Astrocyte (in vitro differentiated cells and primary cell): ENCODE results near the gene DGKZ. TPM values are rescaled to one million over a fixed set of nuclear protein-coding genes. Genes with fewer than 3 reads are reported as not detected.

Experiments used
- DNase-seq: peaks from one replicate; pipeline ENCODE4 v3.0.0-alpha.2; 2010; ENCODE audit warnings: low read depth
- FAIRE-seq: peaks from 2 replicates; lab custom pipeline; 2011; peaks lifted over from hg19 to GRCh38; lab: Jason Lieb, UNC
- H2AFZ ChIP-seq: 2 replicates; pipeline ENCODE4 v1.6.0; 2012; ENCODE audit warnings: low read depth, low read length, inconsistent platforms
- H3K27ac ChIP-seq: 2 replicates; pipeline ENCODE4 v1.5.1; 2011; ENCODE audit warnings: low read depth, low read length, inconsistent platforms
- H3K27me3 ChIP-seq: 2 replicates; pipeline ENCODE4 v1.6.0; 2011; ENCODE audit warnings: low read length, inconsistent platforms; ENCODE audit not compliant: insufficient read depth
- H3K36me3 ChIP-seq: 2 replicates; pipeline ENCODE4 v1.5.1; 2011; ENCODE audit warnings: low read length, inconsistent platforms; ENCODE audit not compliant: insufficient read depth
- H3K4me1 ChIP-seq: 2 replicates; pipeline ENCODE4 v1.5.1; 2011; ENCODE audit warnings: low read length, inconsistent platforms; ENCODE audit not compliant: insufficient read depth
- H3K4me2 ChIP-seq: 2 replicates; pipeline ENCODE4 v1.6.0; 2012; ENCODE audit warnings: low read length, inconsistent platforms
- H3K4me3 ChIP-seq: 2 replicates; pipeline ENCODE4 v1.5.1; 2011; ENCODE audit warnings: low read depth, mild to moderate bottlenecking, low read length, inconsistent platforms; ENCODE audit not compliant: insufficient read depth
- H3K79me2 ChIP-seq: 2 replicates; pipeline ENCODE4 v1.6.0; 2012; ENCODE audit warnings: mild to moderate bottlenecking, low read length, inconsistent platforms; ENCODE audit not compliant: insufficient read depth
- H3K9ac ChIP-seq: 2 replicates; pipeline ENCODE4 v1.6.0; 2012; ENCODE audit warnings: mild to moderate bottlenecking, low read length, inconsistent platforms
- H3K9me3 ChIP-seq: 2 replicates; pipeline ENCODE4 v1.5.1; 2012; ENCODE audit warnings: low read depth, mild to moderate bottlenecking, low read length, inconsistent platforms; ENCODE audit not compliant: insufficient read depth
- H4K20me1 ChIP-seq: 2 replicates; pipeline ENCODE4 v1.6.0; 2012; ENCODE audit warnings: low read length, inconsistent platforms; ENCODE audit not compliant: insufficient read depth
- H3K27ac Mint-ChIP-seq: one replicate; pipeline ENCODE4 v1.8.0; 2021; ENCODE audit warnings: mild to moderate bottlenecking, mixed read lengths; ENCODE audit not compliant: unreplicated experiment
- H3K27me3 Mint-ChIP-seq: one replicate; pipeline ENCODE4 v1.8.0; 2021; ENCODE audit warnings: low read depth, mixed read lengths; ENCODE audit not compliant: unreplicated experiment
- H3K36me3 Mint-ChIP-seq: one replicate; pipeline ENCODE4 v1.8.0; 2021; ENCODE audit warnings: low read depth, mixed read lengths; ENCODE audit not compliant: unreplicated experiment
- H3K4me1 Mint-ChIP-seq: one replicate; pipeline ENCODE4 v1.8.0; 2021; ENCODE audit warnings: low read depth, mixed read lengths; ENCODE audit not compliant: unreplicated experiment
- H3K4me3 Mint-ChIP-seq: one replicate; pipeline ENCODE4 v1.8.0; 2021; ENCODE audit warnings: mild to moderate bottlenecking, moderate library complexity, mixed read lengths; ENCODE audit not compliant: unreplicated experiment
- H3K9me3 Mint-ChIP-seq: one replicate; pipeline ENCODE4 v1.8.0; 2021; ENCODE audit warnings: mild to moderate bottlenecking, mixed read lengths; ENCODE audit not compliant: unreplicated experiment
- EZH2 ChIP-seq: IDR thresholded peaks from 2 replicates; pipeline ENCODE4 v1.6.1; 2012; ENCODE audit warnings: mild to moderate bottlenecking, low read length, inconsistent platforms; ENCODE audit not compliant: insufficient read depth
- total RNA-seq: library from RNA; stranded (reverse); gene quantifications from 2 replicates; pipeline ENCODE4 v1.2.1, GENCODE V29; 2021
- TF ChIP-seq, protein P1 (sequence below): IDR thresholded peaks from 2 replicates; pipeline ENCODE4 v1.5.1; 2011; ENCODE audit warnings: low read depth, mild to moderate bottlenecking, inconsistent platforms, low read length, moderate library complexity; ENCODE audit not compliant: insufficient read depth

The DGKZ gene
- total RNA-seq, 1 donor from 2014 or later = 59.3 TPM

DNA sequence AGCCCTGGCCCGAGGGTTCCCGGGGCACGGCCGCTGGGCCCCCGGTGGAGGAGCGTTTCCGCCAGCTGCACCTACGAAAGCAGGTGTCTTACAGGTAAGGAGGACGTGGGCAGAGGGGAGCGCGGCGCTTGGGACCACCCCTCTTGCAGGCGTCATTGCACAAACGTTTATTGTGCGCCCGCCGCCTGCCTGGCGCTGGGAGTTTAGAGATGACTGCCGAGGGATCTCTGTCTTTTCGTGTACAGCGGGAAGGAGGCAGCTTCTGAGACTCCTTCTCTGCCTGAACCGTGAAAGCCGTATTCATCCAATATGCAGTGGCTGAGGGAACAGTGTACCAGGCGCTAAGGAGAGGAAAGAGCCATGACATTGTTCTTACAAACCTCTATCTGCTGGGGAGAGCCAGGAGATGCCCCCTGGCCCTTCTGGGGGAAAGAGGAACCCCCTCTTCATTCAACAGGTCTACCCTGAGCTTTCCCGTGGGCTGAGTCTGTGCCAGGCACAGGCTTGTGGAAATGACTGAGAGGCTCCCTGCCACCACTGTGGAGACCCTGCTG is 13.8 kb upstream of the DGKZ start:
- Histone ChIP-seq H3K79me2 (no peaks in the 10 kb centered on the region), H4K20me1 (no peaks in the 10 kb centered on the region), H2AFZ (peak overlapping the region; percentile 47), H3K4me1 (peaks cover 8% of the 10 kb centered on the region), H3K36me3 (no peaks in the 10 kb centered on the region), H3K4me2 (peak overlapping the region; percentile 78), H3K9ac (no peak overlapping the region), H3K27ac (no peak overlapping the region), H3K9me3 (no peaks in the 10 kb centered on the region), H3K4me3 (peak overlapping the region; percentile 39), H3K27me3 (peaks cover 45% of the 10 kb centered on the region)
- Mint-ChIP-seq H3K27ac (no peak overlapping the region), H3K9me3 (peaks cover 2% of the 10 kb centered on the region), H3K4me3 (peak overlapping the region; percentile 54), H3K27me3 (peaks cover 25% of the 10 kb centered on the region), H3K36me3 (no peaks in the 10 kb centered on the region), H3K4me1 (peaks cover 28% of the 10 kb centered on the region)
- DNase-seq (no peak), FAIRE-seq (no peak)
- TF ChIP-seq EZH2 = no peak
- TF ChIP-seq, protein P1, sequence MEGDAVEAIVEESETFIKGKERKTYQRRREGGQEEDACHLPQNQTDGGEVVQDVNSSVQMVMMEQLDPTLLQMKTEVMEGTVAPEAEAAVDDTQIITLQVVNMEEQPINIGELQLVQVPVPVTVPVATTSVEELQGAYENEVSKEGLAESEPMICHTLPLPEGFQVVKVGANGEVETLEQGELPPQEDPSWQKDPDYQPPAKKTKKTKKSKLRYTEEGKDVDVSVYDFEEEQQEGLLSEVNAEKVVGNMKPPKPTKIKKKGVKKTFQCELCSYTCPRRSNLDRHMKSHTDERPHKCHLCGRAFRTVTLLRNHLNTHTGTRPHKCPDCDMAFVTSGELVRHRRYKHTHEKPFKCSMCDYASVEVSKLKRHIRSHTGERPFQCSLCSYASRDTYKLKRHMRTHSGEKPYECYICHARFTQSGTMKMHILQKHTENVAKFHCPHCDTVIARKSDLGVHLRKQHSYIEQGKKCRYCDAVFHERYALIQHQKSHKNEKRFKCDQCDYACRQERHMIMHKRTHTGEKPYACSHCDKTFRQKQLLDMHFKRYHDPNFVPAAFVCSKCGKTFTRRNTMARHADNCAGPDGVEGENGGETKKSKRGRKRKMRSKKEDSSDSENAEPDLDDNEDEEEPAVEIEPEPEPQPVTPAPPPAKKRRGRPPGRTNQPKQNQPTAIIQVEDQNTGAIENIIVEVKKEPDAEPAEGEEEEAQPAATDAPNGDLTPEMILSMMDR = no peak

DNA sequence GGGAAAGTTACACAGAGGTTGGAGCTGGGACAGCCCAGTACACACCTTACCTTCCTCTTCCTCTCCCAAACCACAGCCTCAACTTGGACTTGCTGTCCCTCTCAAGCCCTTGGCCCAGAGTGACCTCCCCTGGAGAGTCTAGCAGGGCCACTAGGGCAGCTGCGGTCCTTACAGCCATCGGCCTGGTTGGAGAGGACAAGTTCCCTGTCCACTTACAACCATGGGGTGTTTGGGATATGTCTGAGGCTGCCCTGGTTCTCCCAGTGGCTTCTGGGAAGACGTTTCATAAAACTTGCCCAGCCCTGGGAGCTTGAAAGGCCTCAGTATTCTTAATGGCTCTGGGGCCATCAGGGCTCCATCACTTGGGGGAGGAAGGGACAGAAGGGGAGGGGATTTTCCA is 13.1 kb upstream of the DGKZ start:
- DNase-seq (no peak), FAIRE-seq (no peak)
- Histone ChIP-seq H3K27me3 (peaks cover 45% of the 10 kb centered on the region), H3K27ac (no peak overlapping the region), H3K9ac (no peak overlapping the region), H3K4me3 (no peak overlapping the region), H2AFZ (no peak overlapping the region), H3K9me3 (no peaks in the 10 kb centered on the region), H3K79me2 (no peaks in the 10 kb centered on the region), H3K36me3 (no peaks in the 10 kb centered on the region), H3K4me2 (no peak overlapping the region), H3K4me1 (peaks cover 15% of the 10 kb centered on the region), H4K20me1 (no peaks in the 10 kb centered on the region)
- H3K27me3 Mint-ChIP-seq = peaks cover 25% of the 10 kb centered on the region
- peaks cover 34% of the 10 kb centered on the region for H3K4me1 Mint-ChIP-seq
- H3K9me3 Mint-ChIP-seq = peaks cover 2% of the 10 kb centered on the region
- no peak overlapping the region for H3K27ac Mint-ChIP-seq
- no peaks in the 10 kb centered on the region for H3K36me3 Mint-ChIP-seq
- no peak overlapping the region for H3K4me3 Mint-ChIP-seq
- no peak for TF ChIP-seq EZH2
- TF ChIP-seq, protein P1 = no peak

DNA sequence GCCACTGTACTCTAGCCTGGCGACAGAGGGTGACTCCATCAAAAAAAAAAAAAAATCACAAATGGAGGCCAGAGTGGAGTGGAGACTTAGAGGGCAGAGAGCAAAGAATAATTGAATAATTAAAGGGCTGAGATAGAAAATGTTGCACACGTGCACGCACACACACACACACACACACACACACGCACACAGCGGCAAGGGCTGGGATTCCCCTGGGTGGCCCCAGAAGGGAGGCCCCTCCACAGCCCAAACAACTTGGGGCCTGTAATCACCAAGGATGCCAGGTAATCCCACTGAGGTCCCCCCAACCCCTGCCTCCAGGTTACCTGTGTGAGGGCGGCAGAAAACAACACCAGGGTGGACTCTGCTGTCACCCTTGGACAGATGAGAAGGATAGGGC is 12.0 kb upstream of the DGKZ start:
- Mint-ChIP-seq H3K9me3 (peaks cover 2% of the 10 kb centered on the region), H3K27me3 (peaks cover 21% of the 10 kb centered on the region), H3K36me3 (no peaks in the 10 kb centered on the region), H3K27ac (no peak overlapping the region), H3K4me1 (peaks cover 29% of the 10 kb centered on the region), H3K4me3 (no peak overlapping the region)
- DNase-seq = no peak
- no peak overlapping the region for H2AFZ ChIP-seq
- H3K4me2 ChIP-seq = no peak overlapping the region
- H3K4me1 ChIP-seq = peaks cover 15% of the 10 kb centered on the region
- no peak overlapping the region for H3K4me3 ChIP-seq
- no peaks in the 10 kb centered on the region for H4K20me1 ChIP-seq
- H3K27me3 ChIP-seq = peaks cover 38% of the 10 kb centered on the region
- no peaks in the 10 kb centered on the region for H3K79me2 ChIP-seq
- TF ChIP-seq, protein P1 = no peak
- TF ChIP-seq EZH2 = no peak
- no peak overlapping the region for H3K9ac ChIP-seq
- H3K36me3 ChIP-seq = no peaks in the 10 kb centered on the region
- no peak for FAIRE-seq
- H3K9me3 ChIP-seq = no peaks in the 10 kb centered on the region
- no peak overlapping the region for H3K27ac ChIP-seq
